ENCODE data around the gene SNX33. TPM values are rescaled to one million over a fixed set of nuclear protein-coding genes. Genes with fewer than 3 reads are reported as not detected.
"Not testable (repeated sequence)": the region's sequence is repeated elsewhere in the genome, so short reads cannot be mapped to it uniquely, and the experiment has no call there.

The SNX33 gene
- total RNA-seq, 2 donors from 2014 or later = 19.8 to 21.8 TPM

DNA sequence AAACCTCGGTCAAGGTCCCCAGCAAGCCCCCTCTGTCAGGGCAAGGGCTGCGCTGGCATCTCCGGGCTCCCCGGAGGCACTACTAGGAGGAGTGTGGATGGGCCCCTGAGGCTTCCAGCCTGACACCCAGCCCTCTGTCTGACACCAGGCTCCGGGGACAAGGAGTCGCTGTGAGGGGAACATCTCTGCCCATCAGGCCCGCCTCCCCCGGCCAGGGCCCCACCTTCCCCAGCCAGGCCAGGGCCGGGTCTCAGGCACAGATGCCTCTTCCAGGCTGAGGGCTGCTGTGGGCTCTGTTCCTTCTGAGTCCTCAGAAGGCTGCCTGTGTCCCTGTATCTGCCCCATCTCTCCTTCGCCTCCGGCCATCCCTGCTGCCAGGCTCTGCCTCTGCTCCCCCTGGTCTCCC is 49.1 kb downstream of the SNX33 start:
- Histone ChIP-seq H3K36me3 (replicated peaks in 1 of 2; ENCODE audit: insufficient read depth in 1 of 2, low read depth in 2 of 2) (no peaks in the 10 kb centered on the region), H3K27ac (no peak overlapping the region), H3K9me3 (no peaks in the 10 kb centered on the region), H3K27me3 (no peaks in the 10 kb centered on the region), H3K4me1 (peaks cover 16% of the 10 kb centered on the region), H3K4me3 (no peak overlapping the region)
- TF ChIP-seq, protein P1, sequence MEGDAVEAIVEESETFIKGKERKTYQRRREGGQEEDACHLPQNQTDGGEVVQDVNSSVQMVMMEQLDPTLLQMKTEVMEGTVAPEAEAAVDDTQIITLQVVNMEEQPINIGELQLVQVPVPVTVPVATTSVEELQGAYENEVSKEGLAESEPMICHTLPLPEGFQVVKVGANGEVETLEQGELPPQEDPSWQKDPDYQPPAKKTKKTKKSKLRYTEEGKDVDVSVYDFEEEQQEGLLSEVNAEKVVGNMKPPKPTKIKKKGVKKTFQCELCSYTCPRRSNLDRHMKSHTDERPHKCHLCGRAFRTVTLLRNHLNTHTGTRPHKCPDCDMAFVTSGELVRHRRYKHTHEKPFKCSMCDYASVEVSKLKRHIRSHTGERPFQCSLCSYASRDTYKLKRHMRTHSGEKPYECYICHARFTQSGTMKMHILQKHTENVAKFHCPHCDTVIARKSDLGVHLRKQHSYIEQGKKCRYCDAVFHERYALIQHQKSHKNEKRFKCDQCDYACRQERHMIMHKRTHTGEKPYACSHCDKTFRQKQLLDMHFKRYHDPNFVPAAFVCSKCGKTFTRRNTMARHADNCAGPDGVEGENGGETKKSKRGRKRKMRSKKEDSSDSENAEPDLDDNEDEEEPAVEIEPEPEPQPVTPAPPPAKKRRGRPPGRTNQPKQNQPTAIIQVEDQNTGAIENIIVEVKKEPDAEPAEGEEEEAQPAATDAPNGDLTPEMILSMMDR (IDR thresholded peaks at IDR 0.05) = no peak
- TF ChIP-seq POLR2A (IDR thresholded peaks at IDR 0.05) = no peak
- DNase-seq = no peak
- ATAC-seq = no peak
- intact Hi-C loops (cut with DNase I) = no loop called here
- 80 to 87% methylated on average over 5 to 11 of the region's 11 CpGs for WGBS, 2 donors

DNA sequence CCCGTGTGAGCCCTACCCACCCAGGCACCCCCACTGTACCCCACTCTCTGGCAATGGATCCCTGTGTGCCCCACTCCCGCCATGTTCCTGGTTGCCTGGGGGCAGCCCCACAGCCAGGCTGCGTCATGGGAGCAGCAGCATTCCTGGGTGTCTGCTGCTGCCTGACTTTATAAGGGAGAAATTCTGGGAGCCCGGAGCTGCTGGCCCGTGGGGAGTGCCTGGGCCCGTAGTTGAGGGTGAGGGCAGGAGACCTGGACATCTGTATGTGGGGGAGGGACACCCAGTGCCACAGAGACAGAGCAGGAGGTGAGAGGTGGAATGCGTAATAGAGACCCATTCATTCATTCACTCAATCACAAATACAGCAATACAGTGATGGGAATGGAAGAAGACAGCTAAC is 49.8 kb downstream of the SNX33 start:
- no peaks in the 10 kb centered on the region for H3K36me3 ChIP-seq (replicated peaks in 1 of 2; ENCODE audit: insufficient read depth in 1 of 2, low read depth in 2 of 2)
- H3K27me3 ChIP-seq = no peaks in the 10 kb centered on the region
- TF ChIP-seq, protein P1 (IDR thresholded peaks at IDR 0.05) = no peak
- TF ChIP-seq POLR2A (IDR thresholded peaks at IDR 0.05) = no peak
- no peak overlapping the region for H3K4me3 ChIP-seq
- H3K4me1 ChIP-seq = peaks cover 16% of the 10 kb centered on the region
- 82 to 88% methylated on average over 6 to 7 of the region's 7 CpGs for WGBS, 2 donors
- DNase-seq (no peak), ATAC-seq (no peak)
- H3K27ac ChIP-seq = no peak overlapping the region
- H3K9me3 ChIP-seq = no peaks in the 10 kb centered on the region
- intact Hi-C loops (cut with DNase I) = no loop called here

DNA sequence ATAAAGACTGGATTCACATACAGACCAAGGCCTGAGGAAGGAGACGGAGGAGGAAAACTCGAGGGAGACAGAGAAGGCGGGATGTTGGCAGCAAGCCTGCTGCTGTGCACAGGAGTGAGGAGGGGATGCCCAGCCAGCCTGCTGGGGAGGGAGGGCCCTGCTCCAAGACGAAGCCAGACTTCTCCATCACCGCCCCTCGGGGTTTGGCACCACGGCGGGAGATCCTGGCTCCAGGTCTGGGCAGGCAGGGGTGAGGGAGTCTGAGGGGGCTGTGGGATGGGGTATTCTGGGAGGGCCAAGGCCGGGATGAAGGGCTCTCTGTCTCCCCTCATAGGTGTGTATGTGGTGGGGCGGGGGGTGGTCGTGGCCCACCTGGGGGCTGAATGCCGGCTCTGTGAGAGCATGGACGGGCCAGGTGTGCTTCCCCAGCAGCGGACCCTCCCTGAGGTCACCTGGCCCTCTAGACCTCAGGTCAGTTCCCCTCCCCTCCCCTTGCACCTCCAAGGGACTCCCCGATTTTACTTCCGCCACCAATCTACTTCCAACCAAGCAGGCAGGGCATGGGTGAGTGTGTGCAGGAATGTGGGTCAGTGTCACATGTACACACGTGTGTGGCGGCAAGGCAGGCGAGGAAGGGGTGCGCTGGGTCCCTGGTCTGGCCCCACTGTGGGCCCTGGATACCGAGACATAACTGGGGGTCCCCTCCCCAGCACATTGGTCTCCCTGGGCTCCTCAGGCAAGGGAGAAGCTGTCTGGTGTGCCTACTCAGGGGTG is 50.4 kb downstream of the SNX33 start:
- H3K27ac ChIP-seq; H3K9me3 ChIP-seq; DNase-seq; H3K36me3 ChIP-seq (replicated peaks in 1 of 2; ENCODE audit: insufficient read depth in 1 of 2, low read depth in 2 of 2); H3K27me3 ChIP-seq; intact Hi-C loops (cut with DNase I); ATAC-seq; H3K4me3 ChIP-seq: not testable (repeated sequence)
- WGBS, 2 donors = 68 to 77% methylated on average over 12 to 18 of the region's 21 CpGs
- peaks cover 16% of the 10 kb centered on the region for H3K4me1 ChIP-seq

DNA sequence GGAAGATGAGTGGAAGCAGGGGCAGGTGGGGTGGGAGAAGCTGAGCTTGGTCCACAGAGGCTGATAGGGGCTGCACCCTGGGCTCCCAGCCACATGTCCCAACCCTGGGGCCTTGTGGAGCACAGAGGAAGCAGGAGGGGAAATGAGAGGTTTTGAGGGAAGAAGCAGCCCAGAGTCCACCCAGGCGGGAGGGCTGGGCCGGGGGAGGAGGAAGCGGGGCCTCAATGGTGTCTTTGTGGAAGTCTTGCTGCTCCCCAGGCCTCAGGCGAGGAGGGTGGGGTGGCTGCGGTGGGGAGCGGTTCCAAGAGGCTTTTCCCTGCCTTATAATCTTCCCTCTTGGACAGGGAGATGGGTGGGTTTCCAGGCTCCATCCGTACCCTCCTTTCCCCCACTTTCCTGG is 51.8 kb downstream of the SNX33 start:
- DNase-seq; ATAC-seq; intact Hi-C loops (cut with DNase I); H3K27me3 ChIP-seq; H3K4me1 ChIP-seq; H3K9me3 ChIP-seq; H3K27ac ChIP-seq; H3K36me3 ChIP-seq (replicated peaks in 1 of 2; ENCODE audit: insufficient read depth in 1 of 2, low read depth in 2 of 2); H3K4me3 ChIP-seq: not testable (repeated sequence)
- WGBS, 2 donors = 71 to 74% methylated on average over 7 of the region's 7 CpGs

DNA sequence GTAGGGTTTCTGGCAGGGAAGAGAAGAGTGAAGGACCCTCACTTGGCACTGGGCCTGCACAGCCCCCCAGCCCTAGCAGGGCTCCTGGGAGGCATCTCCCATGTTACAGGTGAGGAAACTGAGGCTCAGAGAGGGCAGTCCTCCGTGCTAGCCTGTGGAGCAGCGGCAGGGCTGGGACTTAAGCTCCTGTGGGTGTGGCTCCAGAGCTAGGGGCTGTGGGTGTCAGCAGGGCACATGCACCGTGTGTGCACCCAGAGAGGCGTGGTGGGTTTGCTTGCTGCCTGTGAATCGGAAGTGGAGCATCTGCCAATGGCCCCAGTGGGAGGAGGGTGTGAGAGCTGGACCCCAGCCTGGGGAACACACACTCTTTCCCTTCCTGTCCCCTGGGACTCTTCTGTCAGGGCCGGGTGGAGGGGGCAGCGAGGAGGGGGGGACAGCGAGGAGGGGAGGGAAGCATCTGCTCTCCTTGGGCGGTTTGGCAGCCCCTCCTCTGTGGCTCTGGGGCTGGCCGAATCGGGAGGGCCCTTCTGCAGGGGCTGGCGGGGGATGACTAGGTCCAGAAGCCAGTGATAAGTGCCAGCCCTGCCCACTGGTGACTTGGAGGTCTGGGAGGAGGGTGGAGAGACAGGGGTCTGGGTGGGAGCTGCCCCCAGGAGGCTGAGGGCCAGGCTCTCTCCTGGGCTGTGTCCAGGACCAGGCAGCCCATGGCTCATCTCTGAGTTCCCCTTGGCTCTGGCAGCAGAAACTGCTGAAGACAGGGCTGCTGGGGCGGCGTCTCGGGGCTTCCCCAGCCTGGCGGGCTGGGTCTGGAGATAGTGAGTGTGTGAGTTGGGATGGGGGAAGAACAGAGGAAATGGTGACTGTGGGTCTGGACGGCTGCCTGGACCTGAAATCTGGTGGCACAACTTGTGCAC is 52.5 kb downstream of the SNX33 start:
- not testable (repeated sequence) for H3K9me3 ChIP-seq

DNA sequence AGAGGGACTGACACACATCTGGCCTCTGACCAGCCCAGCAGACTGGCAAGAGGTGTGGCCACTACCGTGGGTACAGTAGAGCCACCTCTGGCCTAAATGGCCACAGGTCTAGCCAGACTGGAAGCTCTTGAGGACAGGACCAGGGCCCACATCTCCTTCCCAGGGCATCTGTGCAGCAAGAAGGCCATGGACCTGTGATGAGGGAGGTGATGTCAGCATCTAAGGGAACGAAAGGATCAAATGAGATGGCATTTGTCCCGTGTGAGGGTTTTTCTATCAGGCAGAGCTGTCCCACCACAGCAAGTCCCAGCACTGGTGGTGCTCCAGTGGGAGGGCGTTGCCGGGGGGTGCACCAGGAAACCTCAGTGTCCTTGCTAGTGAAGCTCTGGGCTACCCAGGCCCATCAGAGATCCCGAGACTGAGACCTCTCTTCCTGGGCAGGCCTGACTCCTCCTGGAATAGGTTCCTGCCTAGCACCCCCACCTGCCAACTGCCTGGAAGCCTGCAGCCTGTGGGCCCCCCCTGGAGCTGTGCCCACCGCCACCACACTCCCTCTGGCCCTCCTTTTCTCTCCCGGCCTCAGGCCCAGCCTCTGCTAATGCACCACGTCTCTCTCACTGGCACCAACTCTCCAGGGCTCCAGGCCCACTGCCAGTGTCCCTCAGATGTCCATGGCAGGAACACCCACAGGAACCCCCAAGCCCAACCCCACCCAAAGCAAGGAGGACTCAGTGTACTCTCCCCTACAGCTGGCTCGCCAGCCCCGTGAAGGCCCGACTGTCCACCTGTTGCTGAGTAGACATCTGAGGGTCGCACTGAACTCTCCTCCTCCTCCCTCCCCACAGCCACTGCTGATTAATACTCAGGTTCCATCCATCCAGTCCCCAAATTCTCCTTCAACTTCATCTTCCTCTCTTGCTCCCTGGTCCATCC is 53.6 kb downstream of the SNX33 start:
- not testable (repeated sequence) for H3K27ac ChIP-seq

More for the DNA sequence above, 52.5 kb downstream of the SNX33 start:
- H3K27me3 ChIP-seq; intact Hi-C loops (cut with DNase I); H3K4me1 ChIP-seq; ATAC-seq; H3K4me3 ChIP-seq; H3K27ac ChIP-seq; H3K36me3 ChIP-seq (replicated peaks in 1 of 2; ENCODE audit: insufficient read depth in 1 of 2, low read depth in 2 of 2): not testable (repeated sequence)
- 50 to 60% methylated on average over 2 to 14 of the region's 17 CpGs for WGBS, 2 donors
- peak in 1 of 4 donors; percentile 37 for DNase-seq

More for the DNA sequence above, 53.6 kb downstream of the SNX33 start:
- H3K4me1 ChIP-seq; H3K4me3 ChIP-seq; DNase-seq; H3K36me3 ChIP-seq (replicated peaks in 1 of 2; ENCODE audit: insufficient read depth in 1 of 2, low read depth in 2 of 2); H3K9me3 ChIP-seq; intact Hi-C loops (cut with DNase I); H3K27me3 ChIP-seq; ATAC-seq: not testable (repeated sequence)
- 76 to 78% methylated on average over 10 to 13 of the region's 13 CpGs for WGBS, 2 donors

All from body of pancreas (tissue), 4 donors.